Stomach (tissue), 4 donors: Measurements from ENCODE around the gene PRR16.

Experiments used
- CTCF ChIP-seq, 7 experiments: fragments of 450-650 bp in 4 of 7; fragments of 200-600 bp in 3 of 7; sonication (generic) in 3 of 7; IDR thresholded peaks; one replicate each; pipeline ENCODE4 v1.5.1; 2016 to 2019; ENCODE audit warnings: antibody characterized with exemption in 7 of 7, control low read depth in 2 of 7, mild to moderate bottlenecking in 1 of 7
- EP300 ChIP-seq: sonication (generic); formaldehyde crosslinking; IDR thresholded peaks from one replicate; pipeline ENCODE4 v1.6.1; 2017; ENCODE audit warnings: antibody characterized with exemption

- no peak for TF ChIP-seq CTCF (IDR thresholded peaks at IDR 0.05)
- TF ChIP-seq EP300 = no peak
These were observed 103.8 kb downstream of the PRR16 start for GRCh38 chr5:120567921-120568320.
